GM11168 (cell line): ENCODE data around the gene KIAA0586.
"Not testable (repeated sequence)": the region's sequence is repeated elsewhere in the genome, so short reads cannot be mapped to it uniquely, and the experiment has no call there.

Experiments
- in situ Hi-C: fragments of 300-500 bp; cut with MboI; formaldehyde crosslinking; loops from one replicate; pipeline ENCODE4 v1.12.0; 2022; ENCODE audit warnings: low sequenced_read_pairs; ENCODE audit not compliant: unreplicated experiment

Gene KIAA0586

DNA sequence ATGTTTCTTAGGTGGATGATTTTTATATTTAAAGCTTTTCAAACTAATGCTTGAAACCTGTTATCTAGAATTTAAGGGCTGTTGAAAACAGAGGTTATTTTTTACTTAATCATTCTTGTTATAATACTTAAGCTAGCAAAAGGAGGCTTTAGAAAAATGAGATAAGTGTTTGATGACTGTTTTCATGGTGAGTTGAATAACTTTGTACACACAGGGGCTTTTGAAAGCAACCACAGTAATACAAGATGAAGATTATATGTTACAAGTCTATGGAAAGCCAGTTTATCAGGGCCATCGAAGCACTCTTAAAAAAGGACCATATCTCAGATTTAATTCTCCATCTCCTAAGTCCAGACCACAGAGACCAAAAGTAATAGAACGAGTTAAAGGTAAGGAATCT lies 33.3 kb downstream of the KIAA0586 start:
- in situ Hi-C loops = no loop called here

DNA sequence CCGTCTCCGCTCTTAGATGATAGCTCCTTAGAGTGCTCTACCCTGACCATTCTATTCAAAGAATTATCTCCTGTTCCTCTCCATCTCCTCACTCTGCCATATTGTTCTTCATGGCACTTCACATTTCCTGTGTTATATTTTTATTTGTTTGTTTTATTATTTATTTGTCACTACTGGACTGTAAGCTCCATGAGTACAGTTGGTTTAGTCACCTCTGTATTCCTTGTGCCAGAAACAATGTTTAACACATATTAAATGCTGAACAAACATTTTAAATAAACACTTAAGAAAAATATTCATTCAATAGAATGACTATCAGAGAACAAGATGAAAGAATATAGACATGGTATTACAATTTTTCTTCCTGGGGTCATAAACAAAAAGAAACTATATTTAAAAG lies 35.6 kb downstream of the KIAA0586 start:
- in situ Hi-C loops = no loop called here

DNA sequence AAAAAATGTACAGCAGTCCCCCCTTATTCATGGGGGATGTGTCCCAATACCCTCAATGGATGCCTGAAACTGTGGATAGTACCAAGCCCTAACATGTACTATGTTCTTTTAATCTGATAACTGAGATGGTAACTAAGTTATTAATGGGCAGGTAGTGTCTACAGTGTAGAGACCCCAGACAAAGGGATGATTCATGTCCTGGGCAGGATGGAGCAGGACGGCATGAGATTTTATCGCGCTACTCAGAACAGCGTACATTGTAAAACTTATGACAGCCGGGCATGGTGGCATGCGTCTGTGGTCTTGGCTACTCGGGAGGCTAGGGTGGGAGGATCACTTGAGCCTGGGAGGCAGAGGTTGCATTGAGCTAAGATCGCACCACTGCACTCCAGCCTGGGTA lies 37.1 kb downstream of the KIAA0586 start:
- in situ Hi-C loops = no loop called here

DNA sequence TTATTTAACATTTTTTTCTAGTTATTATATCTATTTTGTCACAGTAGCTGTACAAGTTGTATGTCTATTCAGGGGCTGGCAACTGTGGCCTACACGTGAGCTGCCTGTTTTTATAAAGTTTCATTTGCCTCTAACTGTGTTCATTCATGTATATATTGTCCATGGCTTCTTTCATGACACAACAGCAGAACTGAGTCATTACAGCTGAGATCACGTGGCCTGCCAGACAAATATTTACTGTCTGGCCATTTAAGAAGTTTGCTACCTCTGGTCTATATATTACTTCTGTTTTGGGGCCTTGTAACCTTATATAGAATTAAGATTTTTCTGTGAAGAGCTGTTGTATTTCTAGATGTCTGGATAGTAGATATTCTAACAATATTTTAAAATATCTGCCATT lies 37.9 kb downstream of the KIAA0586 start:
- in situ Hi-C loops = no loop called here

DNA sequence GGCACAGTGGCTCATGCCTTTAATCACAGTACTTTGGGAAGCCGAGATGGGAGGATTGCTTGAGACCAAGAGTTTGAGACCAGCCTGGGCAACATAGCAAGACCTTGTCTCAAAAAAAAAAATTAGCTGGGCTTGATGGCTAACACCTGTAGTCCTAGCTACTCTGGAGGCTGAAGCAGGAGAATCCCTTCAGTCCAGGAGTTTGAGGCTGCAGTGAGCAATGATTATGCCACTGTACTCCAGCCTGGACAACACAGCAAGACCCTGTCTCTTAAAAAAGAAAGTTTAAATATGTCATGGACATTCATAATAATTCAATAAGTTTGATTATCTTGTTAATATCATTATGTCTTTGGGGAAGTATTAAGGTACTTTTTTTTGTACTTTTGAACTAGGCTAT lies 38.9 kb downstream of the KIAA0586 start:
- in situ Hi-C loops = no loop called here

DNA sequence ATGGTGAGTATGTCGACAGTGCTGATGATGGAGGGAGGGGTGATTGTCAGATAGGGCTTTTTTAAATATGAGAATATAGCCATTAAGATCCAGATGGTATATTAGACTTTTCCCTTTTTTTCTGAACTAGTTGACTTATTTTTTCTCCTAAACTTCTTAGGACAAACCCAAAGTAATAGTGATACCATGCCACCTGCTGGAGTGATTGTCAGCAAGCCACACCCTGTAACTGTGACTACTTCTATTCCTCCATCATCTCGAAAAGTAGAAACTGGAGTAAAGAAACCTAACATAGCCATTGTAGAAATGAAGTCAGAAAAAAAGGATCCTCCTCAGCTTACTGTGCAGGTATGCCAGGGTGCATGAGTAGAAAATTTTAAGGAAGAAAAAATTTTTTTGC lies 40.1 kb downstream of the KIAA0586 start:
- in situ Hi-C loops = no loop called here

DNA sequence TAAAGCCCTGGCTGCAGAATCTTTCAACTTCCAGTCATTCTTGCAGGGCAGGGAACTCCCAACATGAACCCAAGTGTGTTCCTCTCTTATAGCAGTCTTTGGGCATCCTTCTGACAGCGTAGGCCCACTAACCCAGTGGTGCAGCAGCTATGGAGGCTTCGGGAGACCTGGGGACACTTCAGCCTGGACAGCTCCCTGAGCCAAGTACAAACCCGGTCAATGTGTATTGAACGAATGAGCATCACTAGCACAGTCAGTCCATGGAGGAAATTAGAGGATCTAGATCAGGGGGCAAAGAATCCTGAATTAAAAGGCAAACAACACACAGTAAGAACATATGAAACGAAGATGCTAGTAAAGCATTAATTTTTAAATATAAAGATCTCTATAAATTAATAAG lies 41.8 kb downstream of the KIAA0586 start:
- in situ Hi-C loops = no loop called here

DNA sequence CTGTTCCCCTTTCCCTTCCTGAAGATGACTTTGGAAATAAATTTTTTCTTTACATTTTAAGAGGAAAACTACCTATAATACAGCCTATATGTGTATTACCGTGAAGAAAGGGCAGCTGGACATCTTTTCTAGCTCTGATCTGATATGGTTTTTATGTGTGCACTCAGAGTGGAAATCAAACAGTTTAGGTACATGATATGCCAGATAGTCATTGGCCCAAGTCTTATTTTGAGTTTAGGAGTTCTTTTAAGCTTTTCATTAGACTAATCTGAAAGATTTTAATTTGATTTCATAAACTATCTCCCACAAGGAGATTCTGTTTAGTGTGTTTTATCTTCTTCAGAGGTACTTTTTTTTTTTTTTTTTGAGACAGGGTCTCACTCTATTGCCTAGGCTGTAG lies 48.8 kb downstream of the KIAA0586 start:
- in situ Hi-C loops = no loop called here

DNA sequence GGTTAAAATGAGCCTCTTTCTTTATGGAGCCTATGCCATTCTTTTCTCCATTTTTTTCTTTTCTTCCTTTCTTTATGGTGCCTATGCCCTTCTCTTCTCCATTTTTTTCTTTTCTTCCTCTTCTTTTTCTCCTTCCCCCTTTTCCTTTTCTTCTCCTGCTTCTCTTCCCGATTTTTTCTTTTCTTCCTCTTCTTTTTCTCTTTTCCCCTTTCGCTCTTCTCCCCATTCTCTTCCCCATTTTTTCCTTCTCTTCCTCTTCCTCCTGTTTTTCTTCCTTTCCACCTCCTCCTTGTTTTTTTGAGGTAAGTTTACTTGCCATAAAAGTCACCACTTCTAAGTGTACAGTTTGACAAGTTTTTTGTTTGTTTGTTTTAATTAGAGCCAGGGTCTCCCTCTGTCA lies 50.1 kb downstream of the KIAA0586 start:
- in situ Hi-C loops = no loop called here

DNA sequence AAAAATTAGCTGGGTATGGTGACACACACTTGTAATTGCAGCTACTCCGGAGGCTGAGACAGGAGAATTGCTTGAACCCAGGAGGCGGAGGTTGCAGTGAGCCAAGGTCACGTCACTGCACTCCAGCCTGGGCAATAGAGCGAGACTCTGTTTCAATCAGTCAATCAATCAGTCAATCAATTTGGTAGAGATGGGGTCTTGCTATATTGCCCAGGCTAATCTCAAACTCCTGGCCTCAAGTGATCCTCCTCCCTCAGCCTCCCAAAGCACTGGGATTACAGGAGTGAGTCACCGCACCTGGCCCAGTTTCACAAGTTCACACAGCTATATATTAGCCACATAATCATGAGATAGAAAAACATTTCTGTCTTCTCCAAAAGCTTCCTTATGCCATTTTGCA lies 50.8 kb downstream of the KIAA0586 start:
- in situ Hi-C loops = not testable (repeated sequence)

DNA sequence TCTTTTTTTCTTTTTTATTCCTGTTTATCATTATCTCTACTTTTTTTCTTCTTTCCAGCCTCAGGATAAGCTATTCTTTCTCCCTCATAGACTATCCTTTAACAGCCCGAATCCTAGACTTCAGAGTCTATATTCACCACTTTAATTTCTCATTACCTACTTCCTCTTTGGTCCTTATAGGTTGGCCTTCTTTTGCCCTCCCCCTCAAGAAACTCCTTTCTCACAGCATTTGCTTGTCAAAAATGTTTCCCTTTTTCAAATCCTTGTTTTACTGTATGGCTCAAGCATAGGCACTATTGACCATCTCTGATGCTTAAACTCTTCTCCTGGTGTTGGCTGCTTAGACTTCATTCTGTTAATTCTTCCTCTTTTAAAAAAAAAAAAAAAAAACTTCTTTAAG lies 52.5 kb downstream of the KIAA0586 start:
- in situ Hi-C loops = no loop called here

DNA sequence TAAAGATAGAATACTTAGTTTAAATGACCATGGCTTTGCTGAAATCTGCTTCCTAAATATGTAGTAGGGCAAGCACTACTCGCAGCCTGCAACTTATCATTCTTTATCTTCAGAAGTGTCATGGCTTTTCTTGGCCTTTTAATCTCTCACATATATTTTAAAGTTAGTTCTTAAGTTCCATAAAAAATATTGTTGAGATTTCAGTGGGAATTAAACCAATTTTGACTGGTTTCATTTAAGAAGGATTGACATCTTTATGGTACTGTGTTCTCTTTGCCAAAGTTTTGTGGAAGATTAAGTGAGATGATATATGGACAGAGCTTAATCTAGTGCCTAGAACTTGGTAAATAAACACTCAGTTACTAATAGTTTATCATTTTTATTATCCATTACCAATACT lies 56.7 kb downstream of the KIAA0586 start:
- in situ Hi-C loops = no loop called here

DNA sequence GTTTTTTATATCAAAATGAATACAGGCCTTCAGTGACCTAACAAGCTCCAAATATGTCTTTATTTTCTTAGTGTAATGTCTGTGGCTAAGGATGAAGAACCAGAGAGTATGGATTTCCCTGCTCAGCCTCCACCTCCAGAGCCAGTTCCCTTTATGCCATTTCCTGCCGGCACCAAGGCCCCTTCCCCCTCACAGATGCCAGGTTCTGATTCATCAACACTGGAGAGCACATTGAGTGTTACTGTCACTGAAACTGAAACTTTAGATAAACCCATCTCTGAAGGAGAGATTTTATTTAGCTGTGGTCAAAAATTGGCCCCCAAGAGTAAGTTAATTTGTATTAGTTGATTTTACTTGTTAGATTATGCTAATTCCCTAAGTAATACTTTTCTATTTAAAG lies 61.0 kb downstream of the KIAA0586 start:
- in situ Hi-C loops = no loop called here

DNA sequence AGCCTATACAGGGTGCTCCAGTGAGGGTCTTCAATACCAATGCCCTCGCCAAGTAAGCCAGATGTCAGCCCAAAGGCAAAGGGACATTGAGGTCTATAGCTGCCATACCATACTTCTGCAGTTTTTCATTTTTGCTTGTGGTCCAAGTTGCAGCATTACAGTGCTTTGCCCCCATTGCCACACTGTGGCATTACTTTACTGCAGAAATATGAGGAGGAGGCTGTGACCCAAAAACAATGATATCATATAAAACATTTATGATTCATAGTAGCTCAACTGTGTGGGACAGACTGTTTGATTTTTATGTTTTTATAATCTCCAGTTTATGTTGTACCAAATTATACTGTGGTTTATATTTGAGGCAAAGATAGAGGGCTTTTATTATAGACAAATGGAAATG lies 64.1 kb downstream of the KIAA0586 start:
- in situ Hi-C loops = no loop called here

DNA sequence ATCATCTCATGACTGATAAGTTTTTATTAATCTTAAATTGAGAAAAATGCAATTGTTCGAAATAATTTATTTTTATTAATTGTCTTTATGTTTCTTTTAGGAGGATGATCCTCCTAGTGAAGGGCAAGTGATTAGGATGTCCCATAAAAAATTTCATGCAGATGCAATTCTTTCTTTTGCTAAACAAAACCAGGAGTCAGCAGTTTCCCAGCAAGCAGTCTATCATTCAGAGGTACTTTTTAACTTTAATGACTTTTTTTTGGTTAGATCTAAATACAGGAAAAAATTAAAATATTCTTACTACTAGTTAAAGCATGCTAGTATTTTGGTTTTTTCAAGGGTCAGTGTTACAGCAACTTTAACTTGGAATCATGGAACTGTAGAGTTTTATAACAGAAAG lies 64.5 kb downstream of the KIAA0586 start:
- in situ Hi-C loops = no loop called here

DNA sequence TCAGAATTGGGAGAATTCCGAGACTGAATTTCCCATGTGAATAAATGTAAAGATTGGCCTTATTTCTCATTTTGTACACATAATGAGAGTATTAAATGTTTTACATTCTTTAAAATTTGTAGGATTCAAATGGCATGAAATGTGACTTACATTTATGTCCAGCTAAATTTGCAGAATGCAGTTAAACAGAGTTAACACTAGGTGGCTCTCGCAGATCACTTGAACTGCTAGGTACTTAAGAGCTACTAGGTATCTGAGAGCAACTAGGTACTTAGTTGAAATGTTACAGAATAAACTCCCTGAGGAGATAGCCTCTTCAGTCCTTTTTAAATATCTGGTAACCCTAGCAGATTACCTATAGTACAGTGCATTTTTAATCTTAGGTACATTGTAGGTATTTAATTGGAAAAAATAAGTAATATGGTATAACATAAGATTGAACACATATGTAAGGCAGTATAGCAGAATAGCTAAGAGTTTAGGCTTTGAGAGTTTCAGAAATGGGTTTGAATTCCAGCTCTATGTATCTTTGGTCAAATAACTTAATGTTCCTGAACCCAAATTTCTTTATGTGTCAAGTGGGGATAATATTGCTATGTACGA lies 73.8 kb downstream of the KIAA0586 start:
- in situ Hi-C loops = no loop called here

DNA sequence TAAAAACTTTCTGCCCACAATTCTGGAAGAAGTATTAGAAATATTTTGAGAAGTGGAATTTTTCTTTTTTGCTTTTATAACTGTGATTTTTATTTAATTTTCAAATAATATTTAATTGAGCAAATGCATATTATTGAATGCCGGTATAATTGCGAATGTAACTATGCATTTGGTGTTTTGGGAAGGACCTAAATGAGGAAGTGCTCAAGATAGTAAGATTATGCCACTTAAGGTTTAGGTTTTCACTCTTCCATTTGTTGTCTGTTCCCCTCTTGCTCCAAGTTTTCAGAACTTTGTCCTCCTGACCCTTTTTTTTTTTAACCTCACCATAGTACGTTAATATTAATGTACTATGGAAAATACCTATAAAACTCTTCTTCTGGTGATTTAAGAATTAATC lies 85.8 kb downstream of the KIAA0586 start:
- in situ Hi-C loops = no loop called here

DNA sequence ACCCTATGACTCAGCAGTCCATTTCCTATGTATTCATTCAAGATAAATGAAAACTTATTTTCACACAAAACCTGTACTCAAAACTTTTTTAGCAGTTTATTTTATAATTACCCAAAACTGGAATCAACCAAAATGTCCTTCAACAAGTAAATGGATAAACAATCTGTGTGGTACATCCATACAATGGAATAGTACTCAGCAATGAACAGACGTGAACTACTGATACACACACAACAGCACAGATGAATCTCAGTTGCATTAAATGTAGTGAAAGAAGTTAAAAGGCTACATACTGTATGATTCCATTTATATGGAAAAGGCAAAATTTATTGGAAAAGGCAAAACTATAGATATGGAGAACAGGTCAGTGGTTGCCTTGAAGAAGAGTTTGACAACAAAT lies 90.1 kb downstream of the KIAA0586 start:
- in situ Hi-C loops = no loop called here

DNA sequence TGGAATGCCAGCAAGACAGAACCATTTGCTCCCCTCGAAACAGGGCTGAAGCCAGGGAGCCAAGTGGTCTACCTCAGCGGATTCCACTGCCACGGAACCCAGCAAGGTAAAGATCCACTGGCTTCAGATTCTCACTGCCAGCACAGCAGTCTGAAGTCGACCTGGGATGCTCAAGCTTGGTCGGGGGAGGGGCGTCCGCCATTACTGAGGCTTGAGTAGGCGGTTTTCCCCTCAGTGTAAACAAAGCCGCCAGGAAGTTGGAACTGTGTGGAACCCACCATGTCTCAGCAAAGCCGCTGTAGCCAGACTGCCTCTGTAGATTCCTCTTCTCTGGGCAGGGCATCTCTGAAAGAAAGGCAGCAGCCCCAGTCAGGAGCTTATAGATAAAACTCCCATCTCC lies 98.2 kb downstream of the KIAA0586 start:
- in situ Hi-C loops = not testable (repeated sequence)

DNA sequence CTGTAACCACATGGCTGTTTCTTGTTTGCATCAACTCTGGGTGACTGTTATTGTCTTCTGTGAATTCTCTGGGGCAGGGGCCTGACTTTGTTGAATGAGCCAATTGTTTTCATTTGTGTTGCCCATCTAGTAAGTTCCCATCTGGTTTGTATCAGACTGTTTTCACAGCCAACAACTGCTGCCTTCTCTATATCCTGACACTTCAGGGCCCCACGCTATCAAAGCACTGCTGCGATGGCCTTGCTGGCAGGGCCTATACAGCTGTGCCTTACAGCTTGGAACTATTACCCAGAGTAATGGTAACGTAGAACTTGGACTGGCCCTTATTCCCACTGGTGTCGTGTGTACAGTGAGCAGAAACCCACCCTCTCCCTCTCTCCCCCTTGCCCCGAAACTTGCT lies 105.9 kb downstream of the KIAA0586 start:
- in situ Hi-C loops = no loop called here

DNA sequence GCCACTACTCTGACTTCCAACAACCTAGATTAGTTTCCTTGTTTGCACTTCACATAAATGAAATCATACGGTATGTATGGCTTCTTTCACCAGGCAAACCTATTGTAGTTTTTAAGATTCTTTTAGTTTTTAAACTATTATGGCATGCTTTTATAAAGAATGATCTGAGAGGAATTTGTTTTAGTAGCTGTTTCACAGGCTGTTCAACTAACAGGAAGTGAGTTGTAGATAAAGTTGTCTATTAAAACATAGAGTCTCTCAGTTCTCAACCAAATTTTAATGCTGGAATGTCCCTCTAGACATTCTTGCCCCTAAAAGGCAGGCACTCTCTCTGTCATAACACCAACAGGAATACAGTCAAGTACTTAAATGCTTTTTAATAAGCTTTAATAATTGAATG lies 107.5 kb downstream of the KIAA0586 start:
- in situ Hi-C loops = no loop called here

DNA sequence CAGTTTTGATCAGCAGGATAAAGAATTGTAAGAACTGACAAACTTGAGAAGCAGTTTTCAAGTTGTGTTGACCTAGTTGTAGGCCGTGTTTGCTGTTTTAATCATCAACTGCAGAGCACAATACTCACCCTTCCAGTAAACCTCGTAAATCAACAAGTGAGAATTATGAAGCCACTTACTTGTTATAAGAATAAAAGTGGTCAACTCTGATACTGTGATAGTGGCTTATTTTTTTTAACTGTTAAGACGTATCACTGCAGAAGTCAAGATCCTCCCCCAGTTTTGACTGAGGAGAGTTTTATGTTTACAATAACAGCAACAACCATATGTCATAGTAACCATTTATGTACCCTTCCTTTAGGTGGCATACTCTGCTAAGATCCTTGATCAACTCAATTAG lies 109.5 kb downstream of the KIAA0586 start:
- in situ Hi-C loops = no loop called here
